Cardiac septum (tissue), 1 donor: Measurements from ENCODE around the gene PPIC. TPM values are rescaled to one million over a fixed set of nuclear protein-coding genes. Genes with fewer than 3 reads are reported as not detected.
A peak's percentile ranks its signal among the peaks of the same experiment; 100 is the strongest.

Experiments used
- DNase-seq: peaks from one replicate; pipeline ENCODE4 v3.0.0-alpha.2; 2020; ENCODE audit warnings: low spot score
- intact Hi-C: fragments of 100-400 bp; cut with DNase I; formaldehyde crosslinking; loops from one replicate; pipeline ENCODE4 v1.14.0; 2022
- long read RNA-seq: library from polyadenylated mRNA; unstranded; transcript quantifications from one replicate; pipeline ENCODE4 v2.0.0, GENCODE V29; 2021
- total RNA-seq: library from RNA; stranded (reverse); fragmentation: NEBNext Ultra II Directional; extraction: Animal tissue kit (Norgen Biotek cat#: 25700); gene quantifications from one replicate; pipeline ENCODE4 v1.2.1, GENCODE V29; 2021
- donor health status: DM: no; HTN: no; CAD: no.

Gene PPIC
- total RNA-seq, result 40.0 TPM
- long read RNA-seq, transcript PPIC-201 (5 exons, 1,380 nt), result major isoform, 92 of 103 reads
- long read RNA-seq, partial matches to known transcripts, result 3 of 103 reads
- long read RNA-seq, other reads (novel, unspliced or antisense), result 8 of 103 reads

- intact Hi-C loops, result loop anchor here (2.0 to 10.0 kb wide), 3 partner anchors 56 to 308 kb away; partner anchors contain the start of gene SNX24
- peak; percentile 93 for DNase-seq
Observed at GRCh38 chr5:123036391-123037103, at the start of gene PPIC. TSS of gene PPIC (minus strand) at chr5:123036725. CDS start at chr5:123036625, 100 bp downstream.

- intact Hi-C loops, result no loop called here
Observed at GRCh38 chr5:123085638-123086286, 49.2 kb upstream of the PPIC start.

GRCh38 chr5:123084730-123085605 lies 48.4 kb upstream of the PPIC start:
- intact Hi-C loops, result no loop called here
- DNase-seq, result no peak

More at GRCh38 chr5:123085638-123086286, 49.2 kb upstream of the PPIC start:
- DNase-seq, result no peak

- no peak for DNase-seq
- intact Hi-C loops, result no loop called here
Observed at GRCh38 chr5:123083298-123083697, 46.8 kb upstream of the PPIC start.

GRCh38 chr5:123080215-123080614 lies 43.7 kb upstream of the PPIC start:
- intact Hi-C loops, result no loop called here
- no peak for DNase-seq

GRCh38 chr5:123075521-123076163 lies 39.1 kb upstream of the PPIC start:
- intact Hi-C loops, result no loop called here

GRCh38 chr5:123068368-123068938 lies 31.9 kb upstream of the PPIC start:
- intact Hi-C loops, result no loop called here
- no peak for DNase-seq

More at GRCh38 chr5:123075521-123076163, 39.1 kb upstream of the PPIC start:
- DNase-seq, result no peak

- DNase-seq, result no peak
- intact Hi-C loops, result no loop called here
Observed at GRCh38 chr5:123066016-123066415, 29.5 kb upstream of the PPIC start.

- DNase-seq, result no peak
- intact Hi-C loops, result no loop called here
Observed at GRCh38 chr5:123059455-123059854, 22.9 kb upstream of the PPIC start.

GRCh38 chr5:123051206-123051605 lies 14.7 kb upstream of the PPIC start:
- no peak for DNase-seq
- intact Hi-C loops, result no loop called here

- DNase-seq, result no peak
- intact Hi-C loops, result no loop called here
Observed at GRCh38 chr5:123047706-123048105, 11.2 kb upstream of the PPIC start.

- intact Hi-C loops, result no loop called here
- DNase-seq, result no peak
Observed at GRCh38 chr5:123046222-123046621, 9.7 kb upstream of the PPIC start.

GRCh38 chr5:123044926-123045617 lies 8.5 kb upstream of the PPIC start:
- intact Hi-C loops, result no loop called here
- DNase-seq, result no peak

- no peak for DNase-seq
- intact Hi-C loops, result loop anchor here (5.0 to 10.0 kb wide), 2 partner anchors 53 to 305 kb away; no protein-coding TSS in a partner anchor
Observed at GRCh38 chr5:123039673-123040072, 3.1 kb upstream of the PPIC start.

GRCh38 chr5:123037104-123037418 lies 536 bp upstream of the PPIC start:
- intact Hi-C loops, result loop anchor here (2.0 to 10.0 kb wide), 3 partner anchors 55 to 308 kb away; partner anchors contain the start of gene SNX24
- no peak for DNase-seq

- intact Hi-C loops, result loop anchor here (2.0 to 10.0 kb wide), 3 partner anchors 56 to 309 kb away; partner anchors contain the start of gene SNX24
Observed at GRCh38 chr5:123035918-123036390, 571 bp downstream of the PPIC start.

GRCh38 chr5:123035360-123035917 lies 1.1 kb downstream of the PPIC start:
- no peak for DNase-seq
- intact Hi-C loops, result loop anchor here (5.0 to 10.0 kb wide), 2 partner anchors 57 to 309 kb away; no protein-coding TSS in a partner anchor

More at GRCh38 chr5:123035918-123036390, 571 bp downstream of the PPIC start:
- DNase-seq, result peak; percentile 88
